GM23338 (cell line): ENCODE measurements around the gene KCNJ4.

Experiments
- CTCF ChIP-seq, 2 experiments: fragments of 200-600 bp in 1 of 2; sonication (generic) in 1 of 2; conservative IDR thresholded peaks; 2 replicates each; pipeline versions ENCODE4 v1.5.1 to v1.6.1; 2016 to 2017; ENCODE audit warnings: antibody characterized with exemption in 2 of 2, low read depth in 2 of 2, mild to moderate bottlenecking in 2 of 2, moderate library complexity in 1 of 2
- ETS1 ChIP-seq: IDR thresholded peaks from 2 replicates; pipeline ENCODE4 v1.6.1; 2016; ENCODE audit warnings: antibody characterized with exemption
- EZH2 ChIP-seq: fragments of 200-600 bp; sonication (generic); IDR thresholded peaks from one replicate; pipeline ENCODE4 v1.8.0; 2017; ENCODE audit warnings: antibody characterized with exemption, mild to moderate bottlenecking, low read depth; ENCODE audit not compliant: unreplicated experiment
- POLR2AphosphoS5 ChIP-seq: IDR thresholded peaks from 2 replicates; pipeline ENCODE4 v1.6.1; 2016; ENCODE audit warnings: antibody characterized with exemption, low read depth

GRCh38 chr22:38453996-38454352, 1.0 kb downstream of the KCNJ4 start:
- TF ChIP-seq ETS1 (no peak), CTCF (conservative IDR thresholded peaks at IDR 0.05; ENCODE audit: low read depth in 2 of 2) (no peak), EZH2 (no peak), POLR2AphosphoS5 (no peak)
